Stromal cell of bone marrow (primary cell): ENCODE data around the gene ICA1.
"Not testable (repeated sequence)": the region's sequence is repeated elsewhere in the genome, so short reads cannot be mapped to it uniquely, and the experiment has no call there.

Experiments
- DNase-seq: peaks from one replicate; pipeline ENCODE4 v3.0.0-alpha.2; 2012; ENCODE audit warnings: low read depth

The ICA1 gene

DNA sequence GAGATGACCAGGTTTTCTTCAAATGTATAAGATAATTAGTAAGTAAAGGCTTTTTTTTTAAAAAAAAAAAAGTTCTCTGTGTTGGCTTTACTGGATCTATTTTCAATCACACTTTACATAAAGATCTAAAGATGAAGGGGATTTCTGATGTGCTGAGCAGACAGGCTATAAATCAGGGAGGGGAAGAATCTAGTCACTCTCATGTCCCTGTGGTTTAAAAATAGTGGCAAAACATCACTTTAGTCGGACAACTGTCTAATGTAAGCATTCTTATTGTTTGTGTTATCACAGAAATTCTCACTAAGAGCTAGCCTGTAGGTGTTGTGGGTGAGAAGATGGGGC lies 132.7 kb downstream of the ICA1 start:
- no peak for DNase-seq

DNA sequence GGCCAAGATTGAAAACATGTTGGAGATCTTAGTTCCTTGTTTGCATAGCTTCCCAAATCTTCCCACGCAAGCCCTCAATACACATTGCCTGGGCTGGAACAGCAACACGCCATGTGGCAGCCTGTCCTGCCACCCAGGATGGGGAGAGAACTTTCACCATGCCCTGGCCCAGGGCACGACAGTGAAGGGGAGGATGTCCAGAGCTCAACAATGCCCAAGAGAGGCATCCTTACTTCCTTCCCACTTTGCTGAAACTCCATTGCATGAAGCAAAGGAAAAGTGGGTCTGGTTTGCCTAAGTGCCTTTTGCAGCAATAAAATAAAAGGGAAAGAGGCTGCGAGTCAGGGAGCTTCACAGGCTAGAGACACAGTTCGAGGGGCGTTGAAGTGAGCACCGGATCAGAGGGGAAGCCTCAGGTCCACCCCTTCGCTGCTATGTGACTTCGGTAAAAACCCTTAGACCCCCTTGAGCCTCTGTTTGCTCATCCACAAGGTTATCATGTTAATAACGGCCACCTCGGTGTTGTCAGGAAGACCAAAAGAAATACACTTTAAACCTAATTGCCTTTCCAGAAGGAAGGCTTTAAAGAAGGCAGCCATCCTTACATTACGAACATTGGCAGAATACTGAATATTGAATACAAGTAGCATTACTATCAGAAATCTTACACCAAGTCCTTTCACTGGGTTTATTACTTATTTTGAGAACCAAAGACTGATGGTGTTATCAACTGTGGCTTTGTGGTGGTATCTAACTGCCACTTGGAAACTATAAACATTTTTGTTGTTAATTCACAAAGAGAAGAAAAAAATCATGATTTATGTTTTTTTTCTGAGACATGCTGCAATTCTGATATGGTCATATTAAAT lies 133.3 kb downstream of the ICA1 start:
- no peak for DNase-seq

DNA sequence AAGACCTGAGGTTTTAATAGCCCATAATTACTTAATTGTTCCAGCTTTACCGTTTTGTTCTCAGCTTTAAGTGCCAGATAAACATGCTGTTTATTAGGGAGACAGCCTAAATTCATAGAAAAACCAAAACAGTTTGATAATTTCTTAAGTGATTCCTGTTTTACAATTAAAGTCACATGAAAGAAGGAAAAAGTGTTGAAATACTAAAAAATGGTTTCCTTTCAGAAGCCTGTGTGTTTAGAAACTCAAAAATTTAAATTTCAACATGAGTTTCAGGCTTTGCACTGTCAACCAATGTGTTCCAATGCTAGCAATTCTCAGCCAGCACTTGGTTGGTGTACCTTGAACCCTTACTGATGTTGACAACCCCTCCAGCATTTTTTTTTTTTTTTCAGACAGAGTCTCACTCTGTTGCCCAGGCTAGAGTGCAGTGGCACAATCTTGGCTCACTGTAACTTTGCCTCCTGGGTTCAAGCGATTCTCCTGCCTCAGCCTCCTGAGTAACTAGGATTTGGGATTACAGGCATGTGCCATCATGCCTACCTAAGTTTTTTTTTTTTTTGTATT lies 135.3 kb downstream of the ICA1 start:
- DNase-seq, result no peak

DNA sequence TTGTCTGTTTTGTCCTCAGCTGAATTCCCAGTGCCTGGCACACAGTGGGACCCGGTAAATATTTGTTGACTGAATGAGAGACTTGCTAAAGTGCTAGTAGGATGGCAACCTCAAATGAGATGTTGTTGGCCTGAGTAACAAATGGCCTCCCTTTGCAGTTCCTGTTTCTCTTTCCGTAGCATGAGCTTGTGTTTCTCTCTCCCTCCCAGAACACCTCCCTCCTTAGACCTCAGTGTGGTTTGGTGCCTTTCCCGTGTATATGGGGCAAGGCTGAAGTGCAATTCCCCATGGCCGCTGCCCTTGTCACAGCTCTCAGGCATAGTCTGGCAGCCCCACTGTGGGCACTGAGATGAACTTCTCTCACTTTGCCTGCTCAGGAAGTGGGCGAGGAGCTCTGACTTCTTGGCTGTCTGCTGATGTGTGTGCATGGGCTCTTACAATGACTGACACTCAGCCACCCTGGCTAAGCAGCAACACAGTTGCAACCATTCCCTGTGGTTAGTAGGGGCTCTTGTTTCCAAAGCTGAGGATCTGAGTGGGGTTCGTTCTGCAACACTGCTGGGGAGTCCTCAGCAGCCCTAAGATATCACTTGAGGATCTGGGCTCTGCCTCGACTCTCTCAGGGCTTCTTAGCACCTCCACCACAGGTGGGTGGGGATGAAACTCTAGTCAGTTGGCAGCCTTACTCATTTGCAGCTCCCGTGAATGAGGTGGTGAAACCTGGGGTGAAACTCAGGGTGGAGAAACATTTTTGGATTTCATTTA lies 136.1 kb downstream of the ICA1 start:
- DNase-seq, result no peak

DNA sequence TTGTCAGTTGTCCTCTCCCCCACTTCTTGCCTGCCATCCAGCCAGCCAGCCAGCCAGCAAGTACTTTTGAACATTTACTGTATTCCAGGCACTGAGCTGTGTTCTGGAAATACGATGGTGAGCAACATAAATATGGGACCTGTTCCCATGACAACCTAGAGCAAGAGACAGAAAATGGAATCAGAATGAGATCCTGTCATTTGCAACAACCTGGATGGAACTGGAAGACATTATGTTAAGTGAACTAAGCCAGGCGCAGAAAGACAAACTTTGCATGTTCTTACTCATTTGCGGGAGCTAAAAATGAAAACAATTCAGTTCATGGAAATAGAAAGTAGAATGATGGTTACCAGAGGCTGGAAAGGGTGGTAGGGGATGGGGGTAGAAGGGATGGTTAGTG lies 140.7 kb downstream of the ICA1 start:
- DNase-seq, result no peak

GRCh38 chr7:8120390-8121058 lies 141.4 kb downstream of the ICA1 start:
- DNase-seq, result no peak

- DNase-seq, result no peak
Observed at GRCh38 chr7:8119262-8119661, 142.7 kb downstream of the ICA1 start.

- DNase-seq, result no peak
Observed at GRCh38 chr7:8117195-8117594, 144.8 kb downstream of the ICA1 start.

DNA sequence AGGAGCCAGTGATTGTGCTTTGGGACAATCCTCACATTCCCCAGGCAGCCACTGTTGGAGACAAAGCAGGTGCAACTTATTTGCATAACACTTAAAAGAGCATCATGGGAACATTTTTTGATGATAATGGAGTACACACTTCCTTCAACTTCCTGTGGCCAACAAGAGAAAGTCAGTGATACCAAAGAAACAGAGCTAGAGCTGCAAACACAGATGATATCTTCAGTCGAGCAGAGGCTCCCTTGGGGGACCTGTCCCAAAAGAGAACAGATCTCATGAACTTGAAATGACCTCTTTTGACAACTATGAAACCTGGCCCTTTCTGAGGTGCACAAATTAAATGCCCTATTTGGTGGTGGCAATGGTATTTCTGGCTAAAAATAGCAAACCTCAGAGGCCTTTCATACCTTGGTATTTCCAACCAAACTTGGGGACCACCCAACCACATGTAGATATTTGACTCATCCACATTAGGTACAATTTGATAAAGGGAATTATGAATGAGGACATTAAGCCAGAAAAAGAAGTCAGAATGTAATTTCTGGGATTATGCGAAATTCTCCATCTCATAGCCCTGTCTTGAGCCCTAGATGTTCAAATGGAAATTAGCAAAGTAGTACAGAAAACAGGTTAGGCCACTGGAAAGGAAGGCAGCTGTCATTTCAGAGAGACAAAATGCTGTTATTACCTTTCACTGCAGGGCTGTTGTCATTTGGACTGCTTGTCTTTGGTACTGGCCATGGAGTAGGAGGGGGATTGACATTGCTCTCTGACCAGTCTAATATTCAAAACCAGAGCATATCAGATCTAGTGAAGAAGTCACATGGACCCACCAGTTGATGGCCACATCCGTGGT lies 146.2 kb downstream of the ICA1 start:
- no peak for DNase-seq

- DNase-seq, result no peak
Observed at GRCh38 chr7:8114175-8114574, 147.8 kb downstream of the ICA1 start.

DNA sequence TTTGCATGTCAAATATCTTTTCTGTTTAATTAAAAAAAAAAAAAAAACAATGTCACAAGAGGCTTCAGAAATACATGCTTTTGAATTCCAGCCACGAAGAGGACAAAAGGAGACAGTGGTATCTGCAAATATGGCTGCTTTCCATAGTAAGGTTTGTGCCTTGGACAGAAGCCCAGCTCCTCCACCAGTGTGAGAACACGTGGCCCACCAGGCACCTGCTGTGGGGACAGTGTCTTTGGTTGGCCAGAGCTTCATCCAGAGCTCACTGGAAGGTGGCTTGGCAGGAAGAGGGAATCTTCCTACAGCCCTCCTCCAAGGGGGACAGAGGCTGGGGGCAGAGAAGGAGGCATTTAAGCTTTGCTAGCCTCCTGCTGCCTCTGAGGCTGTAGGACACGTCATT lies 148.8 kb downstream of the ICA1 start:
- no peak for DNase-seq

DNA sequence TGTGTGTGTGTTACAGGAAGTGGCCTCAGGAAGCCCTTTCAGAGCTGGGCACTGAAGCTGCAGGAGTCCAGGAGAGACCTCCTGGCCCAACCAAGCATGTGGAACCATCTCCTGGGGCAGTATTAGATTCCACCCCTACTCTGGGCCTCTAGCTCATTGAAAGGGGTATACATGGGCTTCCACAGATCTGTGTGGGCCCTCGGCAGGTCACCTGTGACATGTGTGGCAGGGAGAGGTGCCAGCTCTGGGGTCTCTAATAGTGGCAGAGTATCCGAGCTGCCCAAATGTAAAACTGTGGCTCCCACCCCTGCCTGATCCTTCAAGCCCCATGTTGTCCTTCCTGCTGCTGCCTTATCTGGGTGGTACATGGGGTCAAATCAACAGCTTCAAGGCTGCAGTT lies 149.3 kb downstream of the ICA1 start:
- DNase-seq, result no peak

DNA sequence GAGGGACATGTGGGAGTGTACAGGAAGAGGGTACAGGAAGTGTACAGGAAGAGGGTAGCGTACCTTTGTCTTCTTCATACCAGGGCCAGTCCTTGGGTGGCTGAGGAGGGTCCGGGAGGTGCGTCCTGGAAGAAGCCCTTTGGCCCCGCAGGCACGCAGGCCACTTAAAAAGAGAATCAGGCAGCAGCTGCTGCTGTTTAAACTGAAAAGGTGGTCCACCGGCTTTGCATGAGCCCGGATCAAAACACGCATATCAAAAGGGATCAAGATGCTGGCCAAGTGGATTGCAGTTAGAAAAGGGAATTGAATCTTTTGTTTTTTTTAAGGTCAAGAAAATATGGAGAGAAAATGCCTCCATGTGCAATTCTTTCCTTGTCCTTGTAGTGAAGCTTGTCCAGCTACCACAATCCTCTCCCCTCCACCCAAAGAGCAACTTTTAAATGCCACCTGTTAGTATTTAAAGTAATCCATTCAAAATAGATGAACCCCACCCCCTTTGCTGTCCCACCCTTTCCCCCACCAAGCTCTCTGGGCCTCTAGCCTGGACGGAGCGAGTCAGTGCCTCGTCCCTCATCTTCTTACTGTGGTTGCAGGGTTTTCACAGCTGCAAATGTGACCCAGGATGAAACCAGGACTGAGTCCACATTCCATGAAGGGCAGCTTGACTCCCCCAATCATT lies 150.5 kb downstream of the ICA1 start:
- no peak for DNase-seq

GRCh38 chr7:8109196-8110022 lies 152.6 kb downstream of the ICA1 start:
- DNase-seq, result peak; percentile 31

- no peak for DNase-seq
Observed at GRCh38 chr7:8105449-8106095, 156.4 kb downstream of the ICA1 start.

DNA sequence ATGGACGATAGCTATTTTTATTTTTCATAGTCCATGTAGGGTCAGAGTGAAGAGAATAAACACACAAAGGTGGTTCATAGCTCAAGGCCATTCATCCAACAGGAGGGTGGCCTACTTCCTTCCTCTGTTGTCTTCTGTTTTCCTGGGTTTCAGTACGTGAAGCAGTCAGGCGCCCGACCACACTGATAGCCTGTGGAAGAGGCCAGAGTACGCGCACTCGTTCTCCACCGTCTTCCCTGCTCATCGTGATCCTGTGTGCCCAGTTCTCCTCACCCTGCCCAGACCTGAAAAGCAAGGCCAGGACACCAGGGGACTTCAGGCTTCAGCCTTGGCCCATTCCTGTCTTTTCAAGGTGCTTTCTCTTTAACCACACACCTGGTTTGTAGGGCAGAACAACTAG lies 158.7 kb downstream of the ICA1 start:
- DNase-seq, result no peak

DNA sequence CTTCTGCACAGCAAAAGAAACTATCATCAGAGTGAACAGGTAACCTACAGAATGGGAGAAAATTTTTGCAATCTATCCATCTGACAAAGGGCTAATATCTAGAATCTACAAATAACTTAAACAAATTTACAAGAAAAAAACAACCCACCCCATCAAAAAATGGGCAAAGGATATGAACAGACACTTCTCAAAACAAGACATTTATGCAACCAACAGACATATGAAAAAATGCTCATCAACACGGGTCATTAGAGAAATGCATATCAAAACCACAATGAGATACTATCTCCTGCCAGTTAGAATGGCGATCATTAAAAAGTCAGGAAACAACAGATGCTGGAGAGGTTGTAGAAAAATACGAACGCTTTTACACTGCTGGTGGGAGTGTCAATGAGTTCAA lies 160.7 kb downstream of the ICA1 start:
- DNase-seq, result not testable (repeated sequence)

- no peak for DNase-seq
Observed at GRCh38 chr7:8094164-8095140, 167.5 kb downstream of the ICA1 start.
